Measurements from ENCODE around the gene PREX1. TPM values are rescaled to one million over a fixed set of nuclear protein-coding genes. Genes with fewer than 3 reads are reported as not detected.
"Not testable (repeated sequence)": the region's sequence is repeated elsewhere in the genome, so short reads cannot be mapped to it uniquely, and the experiment has no call there.

Gene PREX1
- total RNA-seq, 4 donors from 2014 or later, result 9.9 to 150 (median 18.4) TPM

DNA sequence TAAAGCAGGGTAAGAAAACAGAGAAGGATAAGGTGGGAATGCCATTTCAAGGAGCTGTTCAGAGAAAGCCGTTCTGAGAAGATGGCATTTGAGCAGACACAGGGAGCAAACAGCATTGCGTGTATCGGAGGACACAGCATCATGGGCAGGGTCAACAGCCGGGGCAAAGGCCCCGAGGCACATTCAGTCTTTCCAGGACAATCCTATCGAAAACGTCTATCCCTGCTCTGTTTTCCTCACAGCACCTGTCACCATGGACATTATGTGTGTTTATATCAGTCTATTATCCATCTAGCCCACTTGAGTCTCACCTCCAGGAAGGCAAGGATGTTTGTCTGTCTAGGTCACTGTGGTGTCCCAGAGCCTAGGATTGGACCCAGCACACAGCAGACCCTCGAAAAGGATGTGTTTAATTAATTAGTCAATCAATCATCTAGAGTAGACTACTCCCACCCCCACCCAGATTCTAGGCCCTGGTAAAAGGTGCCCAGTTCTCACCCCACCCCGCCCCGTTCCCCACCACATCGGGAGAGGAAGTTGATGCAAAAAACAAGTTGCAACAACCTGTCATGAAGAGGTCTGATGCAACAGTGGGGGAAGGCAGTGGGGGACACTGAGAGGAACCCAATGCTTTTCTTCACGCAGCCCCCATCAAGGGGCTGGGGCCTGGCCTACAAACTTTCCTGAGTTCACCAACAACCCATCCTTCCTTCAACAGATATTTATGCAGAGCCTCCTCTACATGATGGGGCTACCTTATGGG, 66.6 kb downstream of the PREX1 start:
- DNase-seq, result peak; percentile 49 to 89 (median 88)
- no peak overlapping the region for H3K4me3 ChIP-seq
- H3K9me3 ChIP-seq, result no peaks in the 10 kb centered on the region
- H3K27ac ChIP-seq, result peak overlapping the region; percentile 77 to 87 (median 84)
- no peaks in the 10 kb centered on the region for H3K36me3 ChIP-seq
- H3K27me3 ChIP-seq, result no peaks in the 10 kb centered on the region
- TF ChIP-seq, protein P1, sequence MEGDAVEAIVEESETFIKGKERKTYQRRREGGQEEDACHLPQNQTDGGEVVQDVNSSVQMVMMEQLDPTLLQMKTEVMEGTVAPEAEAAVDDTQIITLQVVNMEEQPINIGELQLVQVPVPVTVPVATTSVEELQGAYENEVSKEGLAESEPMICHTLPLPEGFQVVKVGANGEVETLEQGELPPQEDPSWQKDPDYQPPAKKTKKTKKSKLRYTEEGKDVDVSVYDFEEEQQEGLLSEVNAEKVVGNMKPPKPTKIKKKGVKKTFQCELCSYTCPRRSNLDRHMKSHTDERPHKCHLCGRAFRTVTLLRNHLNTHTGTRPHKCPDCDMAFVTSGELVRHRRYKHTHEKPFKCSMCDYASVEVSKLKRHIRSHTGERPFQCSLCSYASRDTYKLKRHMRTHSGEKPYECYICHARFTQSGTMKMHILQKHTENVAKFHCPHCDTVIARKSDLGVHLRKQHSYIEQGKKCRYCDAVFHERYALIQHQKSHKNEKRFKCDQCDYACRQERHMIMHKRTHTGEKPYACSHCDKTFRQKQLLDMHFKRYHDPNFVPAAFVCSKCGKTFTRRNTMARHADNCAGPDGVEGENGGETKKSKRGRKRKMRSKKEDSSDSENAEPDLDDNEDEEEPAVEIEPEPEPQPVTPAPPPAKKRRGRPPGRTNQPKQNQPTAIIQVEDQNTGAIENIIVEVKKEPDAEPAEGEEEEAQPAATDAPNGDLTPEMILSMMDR (IDR thresholded peaks at IDR 0.05), result no peak
- TF ChIP-seq POLR2A (IDR thresholded peaks at IDR 0.05), result no peak
- H3K4me1 ChIP-seq, result peaks cover 0 to 28% (median 13%) of the 10 kb centered on the region in 4 donors

DNA sequence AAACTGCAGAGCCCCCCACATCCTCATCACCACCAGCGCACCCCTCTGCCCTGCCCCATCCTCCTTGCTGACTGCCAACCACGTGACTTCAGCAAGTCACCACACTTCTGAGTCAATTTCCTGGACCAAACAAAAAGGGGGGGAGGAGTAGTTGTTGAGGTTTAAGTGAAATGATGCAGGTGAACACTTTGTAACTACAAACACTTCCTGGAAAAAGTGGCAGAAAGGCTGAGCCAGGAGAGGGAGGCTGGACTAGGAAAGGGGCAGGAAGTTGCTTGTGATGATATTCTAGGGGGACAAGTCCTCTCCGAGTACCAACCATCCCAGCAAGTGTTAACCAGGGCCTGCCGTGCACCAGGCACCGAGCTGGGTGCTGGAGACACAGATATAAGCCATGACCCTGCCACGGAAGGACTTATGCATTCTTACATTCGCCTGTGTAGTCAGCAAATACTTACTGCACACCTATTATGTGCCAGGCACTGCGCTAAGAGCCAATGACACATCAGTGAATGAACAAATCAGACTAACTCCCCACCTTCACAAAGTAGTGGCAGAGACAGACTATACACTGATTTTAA, 67.3 kb downstream of the PREX1 start:
- no peak overlapping the region for H3K4me3 ChIP-seq
- H3K36me3 ChIP-seq, result no peaks in the 10 kb centered on the region
- peak overlapping the region; percentile 77 to 87 (median 84) for H3K27ac ChIP-seq
- no peak for TF ChIP-seq POLR2A (IDR thresholded peaks at IDR 0.05)
- TF ChIP-seq, protein P1 (IDR thresholded peaks at IDR 0.05), result no peak
- peaks cover 0 to 27% (median 13%) of the 10 kb centered on the region in 4 donors for H3K4me1 ChIP-seq
- peaks cover 0 to under 1% (median 0%) of the 10 kb centered on the region in 4 donors for H3K9me3 ChIP-seq
- peak in 2 of 3 donors; percentile 84 for DNase-seq
- H3K27me3 ChIP-seq, result no peaks in the 10 kb centered on the region

DNA sequence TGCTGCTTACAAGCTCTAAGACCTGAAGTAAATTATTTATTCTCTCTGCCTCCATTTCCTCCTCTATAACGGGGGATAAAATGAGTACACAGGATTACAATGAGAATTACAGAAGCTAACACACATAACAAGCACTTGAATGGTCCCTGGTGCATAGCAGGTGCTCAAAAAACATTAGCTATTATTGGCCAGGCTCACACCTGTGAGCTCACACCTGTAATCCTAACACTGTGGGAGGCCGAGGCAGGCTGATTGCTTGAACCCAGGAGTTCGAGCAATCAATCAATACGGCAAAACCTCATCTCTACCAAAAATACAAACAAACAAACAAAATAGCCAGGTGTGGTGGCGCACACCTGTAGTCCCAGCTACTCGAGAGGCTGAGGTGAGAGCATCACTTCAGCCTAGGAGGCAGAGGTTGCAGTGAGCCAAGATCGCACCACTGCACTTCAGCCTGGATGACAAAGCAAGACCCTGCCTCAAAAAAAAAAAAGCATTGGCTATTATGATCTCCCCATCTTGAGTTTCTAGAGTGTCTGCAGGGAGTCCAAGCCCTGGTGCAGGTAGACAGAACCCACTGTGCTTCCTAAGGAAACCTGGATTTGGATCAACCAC, 68.1 kb downstream of the PREX1 start:
- no peak for DNase-seq
- Histone ChIP-seq H3K36me3 (no peaks in the 10 kb centered on the region), H3K27ac (peak overlapping the region; percentile 48 to 87 (median 84)), H3K9me3 (peaks cover 0 to 3% (median 0%) of the 10 kb centered on the region in 4 donors), H3K4me1 (peaks cover 0 to 27% (median 13%) of the 10 kb centered on the region in 4 donors), H3K27me3 (no peaks in the 10 kb centered on the region), H3K4me3 (no peak overlapping the region)
- TF ChIP-seq, protein P1 (IDR thresholded peaks at IDR 0.05), result no peak
- no peak for TF ChIP-seq POLR2A (IDR thresholded peaks at IDR 0.05)

DNA sequence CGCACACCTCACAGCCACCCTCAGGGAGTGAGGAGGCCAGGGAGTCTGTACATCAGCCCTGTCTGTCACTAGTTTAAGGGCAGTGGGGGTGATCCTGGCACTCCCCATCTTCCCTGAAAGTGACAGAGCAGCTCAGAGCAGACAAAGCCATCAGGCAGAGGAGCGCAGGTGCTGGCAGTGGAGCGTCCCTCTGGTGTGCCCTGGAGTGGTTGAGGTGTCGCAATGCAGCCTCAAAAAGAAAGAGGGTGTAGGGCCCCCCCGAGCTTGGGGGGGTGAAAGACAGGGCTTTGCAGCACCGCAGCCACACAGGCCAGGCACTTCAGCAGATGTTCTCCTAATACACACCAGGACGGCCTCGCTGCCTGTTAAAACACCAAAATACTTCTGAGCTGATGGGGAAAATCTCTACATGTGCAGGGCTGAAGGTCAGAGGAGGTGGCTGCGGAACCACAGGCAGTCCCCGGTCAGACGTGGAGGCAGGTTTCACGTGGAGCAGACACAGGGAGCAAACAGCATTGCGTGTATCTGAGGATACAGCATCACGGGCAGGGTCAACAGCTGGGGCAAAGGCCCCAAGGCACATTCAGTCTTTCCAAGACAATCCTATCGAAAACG, 69.5 kb downstream of the PREX1 start:
- Histone ChIP-seq H3K4me3 (no peak overlapping the region), H3K27ac (peak overlapping the region in 3 of 4 donors; percentile 46 to 87 (median 83)), H3K9me3 (peaks cover 0 to 3% (median 0%) of the 10 kb centered on the region in 4 donors), H3K27me3 (no peaks in the 10 kb centered on the region), H3K36me3 (no peaks in the 10 kb centered on the region), H3K4me1 (peaks cover 0 to 36% (median 13%) of the 10 kb centered on the region in 4 donors)
- TF ChIP-seq, protein P1 (IDR thresholded peaks at IDR 0.05), result no peak
- no peak for TF ChIP-seq POLR2A (IDR thresholded peaks at IDR 0.05)
- peak; percentile 37 to 86 (median 78) for DNase-seq

DNA sequence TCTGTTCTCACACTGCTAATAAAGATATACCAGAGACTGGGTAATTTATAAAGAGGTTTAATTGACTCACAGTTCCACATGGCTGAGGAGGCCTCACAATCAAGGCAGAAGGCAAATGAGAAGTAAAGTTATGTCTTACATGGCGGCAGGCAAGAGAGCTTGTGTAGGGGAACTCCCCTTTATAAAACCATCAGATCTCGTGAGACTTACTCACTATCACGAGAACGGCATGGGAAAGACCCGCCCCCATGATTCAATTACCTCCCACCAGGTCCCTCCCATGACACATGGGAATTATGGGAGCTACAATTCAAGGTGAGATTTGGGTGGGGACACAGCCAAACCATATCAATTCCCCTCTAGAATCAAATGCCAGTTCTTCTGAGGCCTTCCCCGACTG, 71.0 kb downstream of the PREX1 start:
- H3K9me3 ChIP-seq, H3K36me3 ChIP-seq, H3K4me3 ChIP-seq, H3K27me3 ChIP-seq, DNase-seq: not testable (repeated sequence)
- Histone ChIP-seq H3K4me1 (peaks cover 0 to 50% (median 18%) of the 10 kb centered on the region in 4 donors), H3K27ac (peak overlapping the region in 1 of 4 donors; percentile 87)
